Measurements from ENCODE around the gene TFR2. TPM values are rescaled to one million over a fixed set of nuclear protein-coding genes. Genes with fewer than 3 reads are reported as not detected.

TFR2 gene
- total and polyA plus RNA-seq, 2 of the 13 experiments (the other 11 are each of a cell fraction or from before 2014, with no cell fraction given), result 36.9 to 64.2 TPM

DNA sequence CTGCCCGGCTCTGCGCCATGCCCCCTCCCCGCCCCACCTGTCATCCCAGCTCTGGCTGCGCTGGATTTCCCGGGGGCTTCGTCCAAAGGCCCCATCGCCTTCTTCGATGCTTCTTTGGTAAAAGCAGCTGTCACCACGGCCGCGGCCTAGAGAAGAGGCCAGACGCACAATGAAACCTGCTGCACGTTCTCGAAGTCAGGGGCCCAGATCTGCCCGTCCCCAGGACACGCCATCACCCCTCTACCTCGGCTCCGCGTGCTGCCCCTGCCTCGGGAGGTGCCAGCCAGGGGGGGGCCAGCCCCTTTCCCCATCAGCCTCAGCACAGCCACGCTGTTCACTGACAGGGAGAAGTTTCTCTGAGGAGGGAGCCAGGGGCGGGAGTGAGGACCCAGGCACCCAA is 45.9 kb upstream of the TFR2 start:
- H3K27me3 ChIP-seq (ENCODE audit: control insufficient read depth in 1 of 2, insufficient read depth in 2 of 2, low read length in 2 of 2), result no peaks in the 10 kb centered on the region
- no peak overlapping the region for H2AFZ ChIP-seq (ENCODE audit: low read length)
- BruUV-seq (replicated peaks), result no TSS peak
- peaks cover 36% of the 10 kb centered on the region for H4K20me1 ChIP-seq (ENCODE audit: insufficient read depth, low read length)
- no peak for FAIRE-seq
- WGBS (ENCODE audit: low lambda C conversion rate), result 98% methylated on average over 16 of the region's 22 CpGs
- DNase-seq (ENCODE audit: low spot score), result no peak
- H3K4me3 ChIP-seq (replicated peaks in 1 of 3; ENCODE audit: insufficient read depth in 1 of 3, low read depth in 2 of 3, low read length in 3 of 3), result no peak overlapping the region
- H3K27ac ChIP-seq (ENCODE audit: extremely low read length, insufficient read depth, low read length), result no peak overlapping the region
- H3K79me2 ChIP-seq (ENCODE audit: insufficient read depth, low read length), result peaks cover 36% of the 10 kb centered on the region
- TF ChIP-seq RBFOX2 (IDR thresholded peaks at IDR 0.05; ENCODE audit: low read depth, low read length), result peak; percentile 25; the same call in 1 of the 2 replicates
- no peak for TF ChIP-seq GLI4 (CRISPR knock-in tag; IDR thresholded peaks at IDR 0.05; ENCODE audit: borderline replicate concordance)
- TF ChIP-seq, protein P1, sequence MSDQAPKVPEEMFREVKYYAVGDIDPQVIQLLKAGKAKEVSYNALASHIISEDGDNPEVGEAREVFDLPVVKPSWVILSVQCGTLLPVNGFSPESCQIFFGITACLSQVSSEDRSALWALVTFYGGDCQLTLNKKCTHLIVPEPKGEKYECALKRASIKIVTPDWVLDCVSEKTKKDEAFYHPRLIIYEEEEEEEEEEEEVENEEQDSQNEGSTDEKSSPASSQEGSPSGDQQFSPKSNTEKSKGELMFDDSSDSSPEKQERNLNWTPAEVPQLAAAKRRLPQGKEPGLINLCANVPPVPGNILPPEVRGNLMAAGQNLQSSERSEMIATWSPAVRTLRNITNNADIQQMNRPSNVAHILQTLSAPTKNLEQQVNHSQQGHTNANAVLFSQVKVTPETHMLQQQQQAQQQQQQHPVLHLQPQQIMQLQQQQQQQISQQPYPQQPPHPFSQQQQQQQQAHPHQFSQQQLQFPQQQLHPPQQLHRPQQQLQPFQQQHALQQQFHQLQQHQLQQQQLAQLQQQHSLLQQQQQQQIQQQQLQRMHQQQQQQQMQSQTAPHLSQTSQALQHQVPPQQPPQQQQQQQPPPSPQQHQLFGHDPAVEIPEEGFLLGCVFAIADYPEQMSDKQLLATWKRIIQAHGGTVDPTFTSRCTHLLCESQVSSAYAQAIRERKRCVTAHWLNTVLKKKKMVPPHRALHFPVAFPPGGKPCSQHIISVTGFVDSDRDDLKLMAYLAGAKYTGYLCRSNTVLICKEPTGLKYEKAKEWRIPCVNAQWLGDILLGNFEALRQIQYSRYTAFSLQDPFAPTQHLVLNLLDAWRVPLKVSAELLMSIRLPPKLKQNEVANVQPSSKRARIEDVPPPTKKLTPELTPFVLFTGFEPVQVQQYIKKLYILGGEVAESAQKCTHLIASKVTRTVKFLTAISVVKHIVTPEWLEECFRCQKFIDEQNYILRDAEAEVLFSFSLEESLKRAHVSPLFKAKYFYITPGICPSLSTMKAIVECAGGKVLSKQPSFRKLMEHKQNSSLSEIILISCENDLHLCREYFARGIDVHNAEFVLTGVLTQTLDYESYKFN (CRISPR knock-in tag; conservative IDR thresholded peaks at IDR 0.05), result no peak
- no peak for TF ChIP-seq SAP130 (CRISPR knock-in tag; IDR thresholded peaks at IDR 0.05; ENCODE audit: low read depth)
- TF ChIP-seq ZNF841 (CRISPR knock-in tag; IDR thresholded peaks at IDR 0.05; ENCODE audit: borderline replicate concordance), result no peak
- TF ChIP-seq HHEX (CRISPR knock-in tag; IDR thresholded peaks at IDR 0.05), result no peak
- TF ChIP-seq KDM5B (CRISPR knock-in tag; IDR thresholded peaks at IDR 0.05; ENCODE audit: borderline replicate concordance), result no peak
- no peak for TF ChIP-seq HNRNPLL (IDR thresholded peaks at IDR 0.05; ENCODE audit: low read depth, low read length, poor library complexity, severe bottlenecking)
- no peak for TF ChIP-seq ZNF296 (CRISPR knock-in tag; conservative IDR thresholded peaks at IDR 0.05)
- TF ChIP-seq, protein P2, sequence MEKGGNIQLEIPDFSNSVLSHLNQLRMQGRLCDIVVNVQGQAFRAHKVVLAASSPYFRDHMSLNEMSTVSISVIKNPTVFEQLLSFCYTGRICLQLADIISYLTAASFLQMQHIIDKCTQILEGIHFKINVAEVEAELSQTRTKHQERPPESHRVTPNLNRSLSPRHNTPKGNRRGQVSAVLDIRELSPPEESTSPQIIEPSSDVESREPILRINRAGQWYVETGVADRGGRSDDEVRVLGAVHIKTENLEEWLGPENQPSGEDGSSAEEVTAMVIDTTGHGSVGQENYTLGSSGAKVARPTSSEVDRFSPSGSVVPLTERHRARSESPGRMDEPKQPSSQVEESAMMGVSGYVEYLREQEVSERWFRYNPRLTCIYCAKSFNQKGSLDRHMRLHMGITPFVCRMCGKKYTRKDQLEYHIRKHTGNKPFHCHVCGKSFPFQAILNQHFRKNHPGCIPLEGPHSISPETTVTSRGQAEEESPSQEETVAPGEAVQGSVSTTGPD (CRISPR knock-in tag; IDR thresholded peaks at IDR 0.05), result no peak
- TF ChIP-seq RBM39 (IDR thresholded peaks at IDR 0.05; ENCODE audit: low read depth, low read length, poor library complexity, severe bottlenecking), result peak; percentile 27
- CTCF ChIA-PET (ENCODE audit: low intra/inter-chr PET ratio, low total read pairs), result interaction anchor here (0.6 kb wide), 1 partner anchor 265 kb away, joined by 3 read pairs; no protein-coding TSS in a partner anchor
- H3K4me2 ChIP-seq (ENCODE audit: low read depth, low read length), result no peak overlapping the region
- POLR2A ChIA-PET, result interaction anchor here (0.6 kb wide), 1 partner anchor 165 kb away, joined by 3 read pairs; the partner anchor contains the start of gene SLC12A9
- H3K36me3 ChIP-seq (replicated peaks in 1 of 2; ENCODE audit: control insufficient read depth in 1 of 2, insufficient read depth in 2 of 2, low read length in 2 of 2), result peaks cover 45 to 68% of the 10 kb centered on the region in 2 experiments
- no peak overlapping the region for H3K9ac ChIP-seq (ENCODE audit: insufficient read depth, low read depth, low read length)
- intact Hi-C loops (cut with micrococcal nuclease; ENCODE audit: unreplicated experiment) (no loop called here), in situ Hi-C loops (cut with HindIII; ENCODE audit: extremely low pct_ligation_motif_present, low pct_unique_long_range_greater_than_20kb) (no loop called here)
- ATAC-seq, result no peak
- H3K9me3 ChIP-seq (ENCODE audit: low read length), result no peaks in the 10 kb centered on the region
- H3K4me1 ChIP-seq (ENCODE audit: insufficient read depth, low read length), result peaks cover 16% of the 10 kb centered on the region
